Left kidney (tissue), 2 donors: ENCODE data around the gene RABGGTA. TPM values are rescaled to one million over a fixed set of nuclear protein-coding genes. Genes with fewer than 3 reads are reported as not detected.
"Not testable (repeated sequence)": the region's sequence is repeated elsewhere in the genome, so short reads cannot be mapped to it uniquely, and the experiment has no call there.

Source experiments
- DNase-seq: peaks from one replicate; pipeline ENCODE4 v3.0.0-alpha.2; 2013
- polyA plus RNA-seq: library from polyadenylated mRNA; unstranded; fragments of 120-200 nt; gene quantifications from one replicate; pipeline ENCODE4 v1.2.1, GENCODE V29; 2013; ENCODE audit not compliant: insufficient read length

The RABGGTA gene
- polyA plus RNA-seq, 1 donor, result 18.8 TPM

DNA sequence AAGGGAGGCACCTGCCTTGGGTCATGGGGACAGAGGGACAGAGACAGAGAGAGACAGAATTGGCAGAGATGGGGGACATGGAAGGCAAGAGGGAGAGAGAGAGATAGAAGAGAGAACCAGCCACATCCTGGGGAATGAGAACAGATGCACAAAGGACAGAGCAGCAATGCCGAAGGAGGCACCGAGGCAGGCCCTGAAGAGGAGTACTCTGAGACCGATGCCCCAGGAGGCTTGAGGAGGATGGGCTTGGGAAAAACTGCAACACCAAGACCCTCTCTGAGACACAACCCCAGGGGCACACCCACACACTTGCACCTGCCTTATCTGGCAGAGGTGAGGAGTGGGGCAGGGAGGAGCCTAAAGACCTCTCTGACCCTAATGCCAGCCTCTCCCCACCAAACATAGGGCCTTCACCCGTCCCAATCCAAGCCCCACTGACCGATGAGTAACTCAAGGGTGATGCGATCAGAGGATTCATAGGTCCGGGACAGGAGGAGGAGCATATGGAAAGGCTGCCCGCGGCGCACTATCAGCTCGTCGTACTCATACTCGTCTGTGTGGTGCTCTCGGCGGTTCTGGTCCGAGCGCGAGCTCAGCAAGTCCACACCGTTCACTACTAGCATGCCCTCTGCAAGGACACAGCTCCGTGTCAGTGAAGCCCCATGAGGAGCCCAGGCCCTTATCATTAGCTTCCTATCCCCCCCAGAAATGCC, 10.0 kb downstream of the RABGGTA start:
- DNase-seq, result no peak

DNA sequence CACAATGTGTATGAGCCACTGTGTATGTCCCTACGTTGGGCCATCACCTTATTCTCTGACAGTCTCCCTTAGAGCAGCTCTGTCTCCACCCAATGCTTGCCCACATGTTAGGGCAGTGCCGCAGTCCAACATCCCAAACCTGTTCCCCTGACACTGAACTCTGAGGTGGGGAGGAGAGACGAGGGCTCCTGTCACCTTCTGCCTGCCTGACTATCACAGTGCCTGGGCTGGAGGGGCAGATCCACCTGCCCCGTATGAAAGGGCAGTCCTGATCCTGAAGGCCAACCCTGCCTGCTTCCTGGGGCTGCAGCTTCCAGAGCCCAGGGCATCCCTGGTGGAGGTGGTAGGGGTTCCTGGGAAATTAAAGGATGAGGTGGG, 10.6 kb downstream of the RABGGTA start:
- DNase-seq, result no peak

DNA sequence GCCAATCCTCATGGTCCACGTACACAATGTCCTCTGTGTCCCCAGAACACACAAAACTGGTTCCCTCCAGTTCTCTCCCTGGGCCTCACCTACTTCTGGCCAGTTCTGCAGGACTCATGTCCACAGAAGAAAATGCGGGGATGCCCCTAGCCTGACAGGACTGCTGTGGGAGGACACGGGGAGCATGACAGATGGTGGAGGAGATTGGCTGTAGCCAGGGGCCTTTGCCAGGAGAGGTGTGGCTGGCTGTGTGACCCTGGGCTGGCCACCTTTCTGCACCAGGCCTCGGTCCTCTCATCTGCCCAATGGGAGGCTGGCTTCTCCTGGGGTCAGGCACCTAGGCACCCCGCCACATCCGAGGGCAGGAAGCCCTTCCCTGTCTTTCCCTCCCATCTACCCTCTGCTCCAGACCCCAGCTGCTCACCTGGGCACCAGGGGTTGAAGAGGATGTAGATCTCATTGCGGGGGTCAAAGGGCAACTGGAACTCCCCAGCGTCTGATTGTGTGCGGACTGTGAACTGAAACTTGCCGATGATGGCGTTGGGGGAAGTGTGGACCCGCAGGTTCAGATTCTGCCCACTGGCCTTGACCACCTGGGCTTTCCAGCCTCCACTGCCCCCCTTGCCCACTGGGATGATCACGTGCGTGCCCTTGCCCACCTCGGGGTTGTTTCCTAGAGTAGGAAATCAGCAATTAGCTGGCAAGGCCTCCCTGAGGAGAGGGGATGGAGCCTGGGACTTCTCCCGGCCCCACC, 11.2 kb downstream of the RABGGTA start:
- no peak for DNase-seq

DNA sequence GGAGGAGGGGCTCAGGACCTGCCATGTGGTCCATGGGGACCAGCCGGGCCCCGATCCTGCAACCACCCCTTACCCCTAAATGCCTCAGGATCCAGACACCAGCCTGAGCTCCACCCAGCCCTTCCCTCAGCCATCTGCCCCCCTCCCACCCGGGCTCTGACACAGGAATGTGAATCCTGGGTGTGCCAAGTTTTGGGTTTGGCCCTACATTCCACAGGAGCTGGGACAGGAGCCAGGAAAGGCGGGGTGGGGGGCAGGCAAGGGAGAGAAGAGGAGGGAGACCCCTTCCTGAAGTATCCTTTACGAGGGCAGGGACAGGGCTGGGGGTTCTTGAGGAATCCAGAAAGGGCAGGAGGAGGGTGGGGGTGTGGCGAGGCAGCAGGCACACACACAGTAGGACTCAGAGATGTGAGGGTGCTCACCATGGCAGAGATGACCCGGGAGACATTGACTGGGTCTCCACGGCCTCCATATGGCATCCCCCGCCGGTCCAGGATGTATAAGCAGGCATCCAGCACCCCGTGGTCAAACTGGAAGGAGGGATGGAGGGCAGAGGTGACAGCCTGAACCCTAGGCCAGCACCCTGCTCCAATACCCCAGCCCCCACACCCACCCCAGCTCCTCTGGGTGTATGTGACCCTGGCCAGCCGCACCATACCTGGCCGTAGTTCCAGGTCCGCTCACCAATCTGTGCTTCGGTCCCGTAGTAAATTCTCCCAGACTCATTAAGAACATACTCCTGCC, 11.9 kb downstream of the RABGGTA start:
- DNase-seq, result no peak

DNA sequence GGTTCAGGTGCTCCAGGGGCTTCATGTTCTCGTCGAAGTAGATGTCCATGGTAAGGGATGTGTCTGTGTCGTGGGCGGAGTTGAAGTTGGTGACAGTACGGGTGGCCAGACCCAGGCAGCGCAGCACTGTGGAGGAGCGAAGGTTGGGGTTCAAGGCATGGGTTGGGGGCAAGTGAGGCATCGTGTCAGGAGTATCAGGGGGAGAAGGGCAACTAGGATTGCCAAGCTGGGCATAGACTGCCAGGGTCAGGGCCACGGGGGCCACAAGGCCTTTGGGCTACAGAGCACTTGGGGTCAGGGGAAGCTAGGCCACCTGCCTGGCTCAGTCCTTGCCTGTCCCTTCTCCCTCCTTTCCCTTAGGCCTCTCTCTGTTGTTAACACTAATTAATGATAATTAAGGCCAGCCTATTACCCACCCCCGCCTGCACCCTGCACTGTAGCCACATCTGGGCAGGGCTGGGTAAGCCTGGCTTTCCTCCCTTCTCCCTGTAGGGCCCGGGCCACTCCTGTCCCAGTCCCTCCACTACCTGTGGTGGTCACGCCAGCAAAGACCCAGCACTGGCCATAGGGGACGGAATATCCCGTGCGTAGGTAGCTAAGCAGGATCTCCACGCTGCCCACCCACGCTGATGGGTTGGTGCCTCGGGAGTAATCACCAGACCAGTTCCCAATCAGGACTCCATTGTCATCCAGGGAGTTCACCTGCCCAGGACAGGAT, 12.7 kb downstream of the RABGGTA start:
- no peak for DNase-seq

DNA sequence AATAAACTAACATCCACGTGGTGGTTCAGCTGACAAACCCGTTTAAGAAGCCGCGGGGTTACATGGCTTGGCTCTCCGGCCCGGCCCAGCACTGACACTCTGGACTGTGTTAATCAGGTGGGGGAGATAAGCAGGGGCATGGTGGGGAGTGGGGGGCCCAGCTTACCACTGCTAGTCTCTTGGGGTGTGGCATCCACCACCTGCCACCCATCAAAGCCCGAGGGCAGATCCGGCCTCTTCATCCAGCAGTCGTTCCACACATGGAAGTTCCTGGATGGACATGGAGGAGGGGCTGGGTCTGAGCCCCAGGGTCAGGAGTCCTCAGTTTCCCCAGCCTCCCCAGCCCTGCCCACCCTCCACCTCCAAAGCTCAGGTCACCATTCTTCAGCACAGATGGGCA, 13.3 kb downstream of the RABGGTA start:
- no peak for DNase-seq

DNA sequence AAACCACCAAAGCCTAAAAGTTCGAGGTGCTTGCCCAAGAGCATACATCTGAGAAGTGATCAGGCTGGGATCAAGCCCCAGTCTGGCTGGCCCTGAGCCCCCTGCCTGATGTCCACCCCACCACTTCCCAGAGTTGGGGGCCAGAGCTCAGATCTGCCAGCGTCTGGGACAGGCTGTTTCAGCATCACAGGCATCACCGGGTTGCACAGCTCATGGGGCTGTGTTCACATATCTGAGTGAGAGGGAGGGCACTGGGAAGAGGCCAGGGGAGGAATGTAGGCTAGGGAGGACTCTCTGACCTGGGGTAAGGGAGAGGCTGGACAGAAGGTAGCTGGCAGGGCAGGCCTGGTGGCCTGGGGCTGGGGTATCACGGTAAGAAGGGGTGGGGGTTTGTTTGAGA, 14.4 kb downstream of the RABGGTA start:
- DNase-seq, result no peak

DNA sequence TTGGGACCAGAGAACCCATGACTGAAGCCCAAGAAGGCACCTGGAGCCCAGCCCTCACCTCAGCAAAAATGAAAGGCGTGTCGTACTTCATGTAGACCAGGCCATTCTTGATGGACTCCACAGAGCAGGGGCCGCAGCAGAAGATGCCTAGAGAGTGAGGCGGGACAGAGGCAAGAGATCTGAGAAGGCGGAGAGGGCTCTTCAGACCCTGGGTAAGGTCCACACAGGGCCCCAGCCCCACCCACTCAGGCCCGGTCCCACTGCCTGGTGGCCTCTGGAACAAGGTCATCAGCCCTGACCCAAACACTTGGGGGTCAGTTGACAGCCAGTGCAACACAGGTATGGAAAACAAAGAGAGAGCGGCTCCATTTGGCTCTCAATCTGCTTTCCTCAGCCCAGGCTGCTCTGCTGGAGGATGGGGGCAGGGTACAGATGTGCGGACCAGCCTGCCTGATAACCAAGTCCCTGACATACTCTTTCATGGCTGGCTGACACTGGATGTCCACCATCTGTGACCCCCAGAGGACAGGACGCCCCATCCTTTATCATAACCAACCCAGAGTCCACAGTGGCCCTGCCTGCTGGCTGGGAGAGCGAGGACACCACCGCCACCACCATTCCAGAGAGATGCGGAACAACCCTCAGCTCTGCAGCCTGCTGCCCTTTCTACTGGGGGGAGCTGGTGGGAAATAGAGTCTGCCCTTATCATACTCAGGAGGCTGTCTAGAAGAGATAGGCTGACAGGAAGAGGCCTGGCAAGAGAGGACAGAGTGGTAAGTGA, 15.3 kb downstream of the RABGGTA start:
- no peak for DNase-seq

DNA sequence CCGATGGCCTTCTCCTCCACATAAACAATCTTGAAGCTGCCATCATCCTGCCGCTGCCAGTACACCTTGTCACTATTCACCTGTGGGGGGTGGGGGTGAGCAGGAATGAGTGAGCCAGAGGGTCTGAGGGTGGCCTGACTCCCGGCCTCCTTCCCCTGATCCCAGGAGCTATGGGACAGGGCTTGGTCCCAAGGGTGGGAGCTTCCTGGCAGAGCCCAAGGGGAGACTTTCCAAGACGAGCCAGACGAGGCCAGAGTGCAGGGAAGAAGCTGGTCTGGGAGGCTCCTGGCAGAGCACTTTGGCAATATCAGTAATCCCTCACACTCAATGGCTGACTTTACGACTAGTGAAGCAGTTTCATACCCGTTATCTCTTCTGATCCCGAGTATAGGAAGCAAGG, 16.0 kb downstream of the RABGGTA start:
- DNase-seq, result no peak

DNA sequence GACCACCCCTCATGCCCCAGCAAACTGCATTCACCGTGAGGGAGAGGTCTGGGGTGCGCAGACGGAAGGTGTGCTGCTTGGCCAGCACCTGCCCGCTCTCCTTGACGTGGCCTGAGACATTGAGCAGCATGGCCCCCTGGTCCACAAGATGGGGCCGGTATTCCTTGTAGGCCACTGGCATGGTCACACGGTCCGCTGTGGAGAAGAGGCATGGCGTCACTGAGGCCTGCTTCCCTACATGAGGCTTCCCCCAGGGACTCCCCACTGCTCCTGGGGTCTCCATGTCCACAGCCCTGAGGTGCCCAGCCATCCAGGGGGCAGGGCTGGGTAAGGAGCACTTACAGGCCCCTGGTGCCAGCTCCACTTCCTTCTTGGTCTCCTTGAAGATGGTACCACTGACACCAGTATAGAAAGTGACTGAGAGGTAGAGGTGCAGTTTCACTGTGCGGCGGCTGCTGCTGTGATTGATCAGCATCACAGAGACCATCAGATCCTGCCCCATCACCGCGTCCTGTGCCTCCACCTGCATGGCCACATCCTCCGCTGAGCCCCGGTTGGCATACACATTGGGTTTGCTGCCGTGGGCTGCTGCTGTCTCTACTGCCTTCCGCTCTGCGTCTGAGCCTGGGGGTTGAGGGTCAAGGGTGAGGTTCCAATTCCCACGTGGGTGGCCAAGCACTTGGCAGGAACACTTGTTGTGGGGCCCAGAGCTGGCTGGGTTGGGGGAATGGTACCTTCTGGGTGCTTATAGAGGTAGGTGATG, 16.6 kb downstream of the RABGGTA start:
- no peak for DNase-seq

DNA sequence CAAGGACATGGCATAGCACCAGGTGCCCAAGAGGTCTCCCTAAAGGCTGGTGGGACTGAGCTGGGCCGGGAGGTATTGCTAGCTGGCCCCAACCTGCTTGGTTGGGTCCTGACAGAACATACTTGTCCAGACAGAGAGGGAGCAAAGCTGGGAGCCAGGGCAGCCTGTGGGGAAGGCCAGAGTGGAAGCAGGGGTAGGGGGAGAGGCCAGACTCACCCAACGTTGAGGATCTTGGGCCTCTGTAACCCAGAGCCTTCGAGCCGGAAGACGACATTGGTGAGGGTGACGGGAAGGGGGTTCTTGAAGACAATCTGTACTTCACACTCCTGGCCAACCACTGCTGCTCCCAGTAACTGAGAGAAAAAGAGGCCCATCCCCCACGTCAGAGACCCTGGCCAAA, 17.5 kb downstream of the RABGGTA start:
- DNase-seq, result no peak

DNA sequence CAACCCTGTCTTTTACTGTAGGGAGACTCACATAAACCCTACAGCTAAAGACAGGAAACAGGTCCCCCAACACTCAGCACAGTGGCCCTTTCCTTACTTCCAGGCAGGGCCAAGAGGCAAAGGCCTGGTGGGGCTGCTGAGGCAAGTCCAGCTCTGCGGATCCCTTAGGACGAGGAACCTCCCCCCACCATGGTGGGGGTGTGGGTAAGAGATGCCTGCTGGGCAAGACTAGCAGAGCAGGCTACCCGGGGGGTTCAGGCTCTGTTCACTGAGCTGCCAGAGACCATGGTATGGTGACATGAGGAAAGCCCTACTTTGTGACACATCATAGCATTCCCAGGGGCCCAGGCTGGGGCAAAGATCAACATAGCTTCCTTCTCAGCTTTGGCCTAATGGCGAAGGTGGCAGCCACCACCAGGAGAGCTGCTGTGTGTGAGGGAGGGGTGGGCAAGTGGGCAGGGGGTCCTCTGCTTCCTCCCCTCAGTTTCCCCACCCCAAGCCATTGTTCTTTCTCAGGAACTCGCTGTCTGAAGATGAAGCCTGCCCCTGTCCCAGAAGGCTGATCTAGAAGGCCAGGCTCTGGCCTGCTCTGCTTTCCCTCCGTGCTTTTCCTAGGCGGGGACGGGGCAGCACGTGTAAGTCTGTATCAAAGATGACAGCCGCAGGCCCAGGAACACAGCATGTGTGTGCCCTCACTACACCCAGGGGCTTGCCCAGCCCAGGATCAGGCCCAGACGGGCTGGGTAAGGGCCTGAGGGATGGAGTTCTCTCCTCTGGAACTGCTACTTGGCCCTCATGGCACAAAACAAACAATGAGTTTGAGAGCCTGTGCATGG, 18.9 kb downstream of the RABGGTA start:
- DNase-seq, result no peak

DNA sequence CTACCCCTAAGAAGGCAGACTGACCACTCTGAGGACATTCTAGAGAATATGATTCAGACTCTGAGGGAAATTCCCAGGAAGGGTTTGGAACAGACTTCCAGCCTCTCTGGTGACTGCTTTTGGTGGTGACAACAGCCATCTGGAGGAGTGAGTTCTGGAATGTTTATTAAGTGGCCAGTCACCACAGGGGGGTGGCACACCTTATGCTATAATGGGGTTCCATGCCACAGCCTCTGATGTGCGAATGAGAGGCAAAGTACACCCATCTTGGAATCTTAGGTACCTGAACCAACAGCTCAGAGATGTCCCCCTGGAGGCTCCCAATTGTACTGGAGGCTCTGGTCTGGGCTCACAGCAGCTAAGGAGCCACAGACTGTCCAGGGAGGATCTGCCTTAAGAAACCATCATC, 19.5 kb downstream of the RABGGTA start:
- DNase-seq, result no peak

DNA sequence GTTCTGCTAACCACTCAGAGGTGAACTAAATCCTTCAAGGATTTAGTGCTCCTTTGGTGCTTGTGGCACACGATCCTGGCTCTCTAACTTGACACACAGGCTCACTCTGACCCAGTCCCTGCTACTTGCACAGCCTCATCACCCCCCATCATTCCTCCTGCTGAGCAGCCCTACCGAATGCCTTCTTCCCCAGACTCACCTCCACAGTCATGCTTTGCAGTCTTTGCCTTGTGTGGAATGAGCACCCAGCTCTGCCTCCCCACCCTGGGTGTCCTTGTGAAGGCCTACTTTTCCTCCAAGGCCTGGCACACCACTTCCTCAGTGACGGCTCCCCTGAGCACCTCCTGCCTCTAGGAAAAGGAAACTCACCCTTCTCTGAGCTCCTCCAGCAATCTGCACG, 21.0 kb downstream of the RABGGTA start:
- no peak for DNase-seq

DNA sequence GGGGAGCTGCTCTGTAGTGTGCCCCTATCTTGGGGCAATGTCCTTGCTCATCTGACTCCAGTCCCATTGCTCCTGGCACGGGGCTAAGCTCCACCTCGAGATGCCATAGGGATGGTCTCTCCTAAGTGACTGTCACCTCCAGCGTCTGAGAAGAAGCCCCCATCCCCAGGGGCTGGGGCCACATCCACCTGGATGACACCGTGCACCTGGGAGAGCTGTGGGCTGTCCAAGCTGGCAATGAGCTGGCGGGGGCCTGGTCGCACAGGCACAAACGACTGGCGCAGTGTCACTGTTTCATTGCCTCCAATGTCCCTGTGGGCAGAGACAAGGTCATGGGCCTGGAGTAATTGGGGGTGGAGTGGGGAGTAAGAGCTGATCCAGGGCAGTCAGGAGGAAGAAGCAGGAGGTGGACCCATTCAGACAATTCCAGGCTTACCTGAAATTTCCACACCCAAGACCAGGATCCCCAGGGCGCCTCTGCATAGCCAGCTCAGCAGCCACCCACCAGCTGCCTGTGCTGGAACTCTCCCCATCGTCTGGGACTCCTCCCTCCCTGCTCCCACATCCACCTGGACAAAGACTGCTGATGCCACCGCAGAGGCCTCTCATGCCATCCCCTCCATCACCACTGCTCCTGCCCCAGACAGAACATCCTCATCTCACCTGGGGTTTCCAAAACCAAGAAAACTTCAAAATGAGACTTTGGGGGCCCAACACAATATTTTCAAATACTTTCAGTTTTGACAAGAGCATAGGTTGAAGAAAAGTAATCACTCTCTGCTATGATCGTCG, 22.0 kb downstream of the RABGGTA start:
- no peak for DNase-seq

DNA sequence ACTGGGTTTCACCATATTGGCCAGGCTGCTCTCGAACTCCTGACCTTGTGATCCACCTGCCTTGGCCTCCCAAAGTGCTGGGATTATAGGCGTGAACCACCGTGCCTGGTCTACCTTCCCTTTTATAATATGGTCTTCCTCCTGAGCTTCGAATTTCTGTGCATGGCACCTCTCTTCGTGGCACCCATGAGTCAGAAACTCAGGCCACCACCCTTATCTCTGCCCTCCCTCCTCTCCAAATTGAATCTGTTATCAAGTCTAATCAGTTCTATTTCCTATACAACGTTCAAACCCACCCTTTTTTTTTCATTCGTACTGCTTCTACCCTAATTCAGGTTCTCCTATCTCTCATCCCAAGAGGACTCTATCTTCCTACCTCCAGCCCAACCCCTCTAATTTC, 24.0 kb downstream of the RABGGTA start:
- no peak for DNase-seq

DNA sequence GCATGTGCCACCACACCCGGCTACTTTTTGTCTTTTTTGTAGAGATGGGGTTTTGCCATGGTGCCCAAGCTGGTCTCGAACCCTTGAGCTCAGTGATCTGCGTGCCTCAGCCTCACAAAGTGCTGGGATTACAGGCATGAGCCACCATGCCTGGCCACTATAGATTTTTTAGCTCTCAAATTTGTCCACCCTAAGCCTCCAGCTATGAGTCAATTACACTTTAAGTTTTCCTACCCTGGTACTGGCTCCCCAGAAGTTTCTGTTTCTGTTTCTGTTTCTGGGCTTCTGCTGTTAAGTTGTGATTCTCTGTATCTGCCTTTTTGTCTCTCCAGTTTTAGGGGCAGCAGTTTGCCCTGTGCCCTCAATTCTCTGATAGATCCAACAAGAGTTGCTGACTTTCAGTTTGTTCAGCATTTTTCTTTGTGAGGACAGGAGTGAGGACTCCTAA, 24.6 kb downstream of the RABGGTA start:
- DNase-seq, result no peak

DNA sequence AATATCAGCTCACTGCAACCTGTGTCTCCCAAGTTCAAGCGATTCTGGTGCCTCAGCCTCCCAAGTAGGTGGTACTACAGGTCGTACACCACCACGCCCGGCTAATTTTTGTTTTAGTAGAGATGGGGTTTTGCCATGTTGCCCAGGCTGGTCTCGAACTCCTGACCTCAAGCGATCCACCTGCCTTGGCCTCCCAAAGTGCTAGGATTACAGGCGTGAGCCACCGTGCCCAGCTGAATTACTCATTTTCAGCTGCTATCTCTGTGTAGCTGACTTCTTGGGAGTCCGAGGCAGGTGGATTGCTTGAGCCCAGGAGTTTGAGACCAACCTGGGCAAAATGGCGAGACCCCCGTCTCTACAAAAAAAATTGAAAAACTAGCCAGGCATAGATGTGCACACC, 26.0 kb downstream of the RABGGTA start:
- DNase-seq, result not testable (repeated sequence)

DNA sequence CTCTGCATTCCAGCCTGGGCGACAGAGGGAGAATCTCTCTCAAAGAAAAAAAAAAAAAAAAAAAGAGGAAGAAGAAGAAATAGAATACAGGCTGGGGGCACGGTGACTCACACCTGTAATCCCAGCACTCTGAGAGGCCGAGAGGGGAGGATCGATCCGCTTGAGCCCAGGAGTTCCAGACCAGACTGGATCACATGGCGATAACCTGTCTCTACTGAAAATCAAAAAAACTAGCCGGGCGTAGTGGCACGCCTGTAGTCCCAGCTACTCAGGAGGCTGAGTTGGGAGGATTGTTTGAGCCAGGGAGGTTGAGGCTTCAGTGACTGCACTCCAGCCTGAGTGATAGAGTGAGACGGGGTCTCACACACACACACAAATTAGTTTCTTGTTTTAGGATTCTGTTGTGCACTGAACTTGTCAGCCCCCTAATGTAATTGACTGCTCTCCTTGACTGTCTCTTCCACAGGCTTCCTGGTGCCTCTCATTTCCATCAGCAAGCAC, 28.0 kb downstream of the RABGGTA start:
- no peak for DNase-seq
